ENCODE data around the gene THSD4. TPM values are rescaled to one million over a fixed set of nuclear protein-coding genes. Genes with fewer than 3 reads are reported as not detected.

THSD4 gene
- total RNA-seq, 4 donors from 2014 or later = 10.7 to 59.5 (median 49.0) TPM

DNA sequence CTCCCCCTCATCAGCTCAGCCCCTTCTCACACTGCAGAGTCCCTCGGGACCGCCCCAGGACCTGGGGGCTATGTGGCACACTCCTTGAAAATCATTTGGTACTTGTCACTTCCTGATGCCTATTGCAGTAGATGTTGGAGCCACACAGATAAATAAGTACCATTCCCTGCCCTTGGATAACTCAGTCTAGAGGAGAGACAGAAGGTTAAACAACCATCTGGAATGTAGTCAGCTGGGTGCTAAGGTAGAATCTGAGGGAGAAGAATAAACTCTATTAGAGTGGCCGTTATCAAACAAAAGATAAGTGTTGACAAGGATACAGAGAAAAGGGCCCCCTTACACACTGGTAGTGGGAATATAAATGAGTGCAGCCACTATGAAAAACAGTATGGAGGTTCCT, 582.8 kb downstream of the THSD4 start:
- H3K9me3 ChIP-seq = no peaks in the 10 kb centered on the region
- H3K27ac ChIP-seq = no peak overlapping the region
- TF ChIP-seq, protein P1, sequence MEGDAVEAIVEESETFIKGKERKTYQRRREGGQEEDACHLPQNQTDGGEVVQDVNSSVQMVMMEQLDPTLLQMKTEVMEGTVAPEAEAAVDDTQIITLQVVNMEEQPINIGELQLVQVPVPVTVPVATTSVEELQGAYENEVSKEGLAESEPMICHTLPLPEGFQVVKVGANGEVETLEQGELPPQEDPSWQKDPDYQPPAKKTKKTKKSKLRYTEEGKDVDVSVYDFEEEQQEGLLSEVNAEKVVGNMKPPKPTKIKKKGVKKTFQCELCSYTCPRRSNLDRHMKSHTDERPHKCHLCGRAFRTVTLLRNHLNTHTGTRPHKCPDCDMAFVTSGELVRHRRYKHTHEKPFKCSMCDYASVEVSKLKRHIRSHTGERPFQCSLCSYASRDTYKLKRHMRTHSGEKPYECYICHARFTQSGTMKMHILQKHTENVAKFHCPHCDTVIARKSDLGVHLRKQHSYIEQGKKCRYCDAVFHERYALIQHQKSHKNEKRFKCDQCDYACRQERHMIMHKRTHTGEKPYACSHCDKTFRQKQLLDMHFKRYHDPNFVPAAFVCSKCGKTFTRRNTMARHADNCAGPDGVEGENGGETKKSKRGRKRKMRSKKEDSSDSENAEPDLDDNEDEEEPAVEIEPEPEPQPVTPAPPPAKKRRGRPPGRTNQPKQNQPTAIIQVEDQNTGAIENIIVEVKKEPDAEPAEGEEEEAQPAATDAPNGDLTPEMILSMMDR (IDR thresholded peaks at IDR 0.05) = no peak
- no peak for TF ChIP-seq POLR2A (IDR thresholded peaks at IDR 0.05)
- no peak for DNase-seq
- H3K27me3 ChIP-seq = no peaks in the 10 kb centered on the region
- no peaks in the 10 kb centered on the region for H3K36me3 ChIP-seq
- no peaks in the 10 kb centered on the region for H3K4me1 ChIP-seq
- H3K4me3 ChIP-seq = no peak overlapping the region

DNA sequence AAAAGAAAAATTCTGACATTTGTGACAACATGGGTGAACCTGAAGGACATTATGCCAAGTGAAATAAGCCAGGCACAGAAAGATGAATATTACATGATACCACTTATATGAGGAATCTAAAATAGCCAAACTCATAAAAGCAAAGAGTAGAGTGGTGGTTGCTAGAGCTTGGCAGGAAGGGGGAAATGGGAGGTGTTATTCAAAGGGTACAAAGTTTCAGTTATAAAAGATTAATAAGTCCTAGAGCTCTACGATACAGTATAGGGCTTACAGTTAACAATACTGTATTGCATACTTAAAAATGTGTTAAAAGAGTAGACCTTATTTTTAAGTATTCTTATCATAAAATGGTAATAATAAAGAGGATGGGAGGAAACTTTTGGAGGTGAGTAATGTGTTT, 583.5 kb downstream of the THSD4 start:
- Histone ChIP-seq H3K9me3 (no peaks in the 10 kb centered on the region), H3K4me1 (no peaks in the 10 kb centered on the region), H3K27ac (no peak overlapping the region), H3K36me3 (no peaks in the 10 kb centered on the region), H3K4me3 (no peak overlapping the region), H3K27me3 (no peaks in the 10 kb centered on the region)
- no peak for TF ChIP-seq POLR2A (IDR thresholded peaks at IDR 0.05)
- TF ChIP-seq, protein P1 (IDR thresholded peaks at IDR 0.05) = no peak
- DNase-seq = no peak

DNA sequence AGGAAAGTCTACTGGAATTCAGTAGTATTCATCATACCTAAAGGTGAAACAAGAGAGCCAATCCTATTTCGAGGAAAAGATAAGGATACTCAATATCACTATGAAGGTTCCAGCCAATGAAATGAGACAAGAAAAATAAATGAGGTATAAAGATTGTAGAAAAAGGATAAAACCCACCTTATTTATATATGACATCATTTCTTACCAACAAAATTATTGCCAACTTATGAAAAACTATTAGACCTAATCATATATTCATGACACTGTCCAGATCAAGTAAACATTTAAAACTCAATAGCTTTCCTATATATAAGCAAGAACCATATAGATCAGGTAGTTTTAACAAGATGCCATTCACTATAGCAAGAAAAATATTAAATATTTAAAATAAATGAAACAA, 584.7 kb downstream of the THSD4 start:
- Histone ChIP-seq H3K27me3 (no peaks in the 10 kb centered on the region), H3K9me3 (no peaks in the 10 kb centered on the region), H3K4me1 (no peaks in the 10 kb centered on the region), H3K4me3 (no peak overlapping the region), H3K27ac (no peak overlapping the region), H3K36me3 (no peaks in the 10 kb centered on the region)
- no peak for TF ChIP-seq POLR2A (IDR thresholded peaks at IDR 0.05)
- TF ChIP-seq, protein P1 (IDR thresholded peaks at IDR 0.05) = no peak
- no peak for DNase-seq

DNA sequence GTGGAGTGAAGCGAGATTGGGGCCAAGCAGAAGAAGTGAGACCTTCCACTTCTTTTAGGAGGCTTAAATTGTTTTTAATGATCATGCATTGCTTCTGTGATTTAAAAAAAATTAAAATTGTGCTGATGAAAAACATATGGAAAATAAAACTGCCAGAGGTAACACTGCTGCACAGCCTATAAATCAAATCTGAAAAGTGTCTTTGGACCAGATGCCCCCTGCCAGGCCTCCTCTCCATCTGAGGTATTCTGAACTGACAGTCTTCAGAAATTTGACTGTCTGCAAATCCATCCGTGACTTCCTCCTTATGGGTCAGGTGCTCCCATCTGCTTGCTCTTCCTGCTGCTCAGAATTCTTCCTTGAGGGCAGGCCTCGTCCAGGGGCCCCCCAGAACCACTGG, 586.5 kb downstream of the THSD4 start:
- H3K27me3 ChIP-seq = no peaks in the 10 kb centered on the region
- no peak for TF ChIP-seq POLR2A (IDR thresholded peaks at IDR 0.05)
- TF ChIP-seq, protein P1 (IDR thresholded peaks at IDR 0.05) = no peak
- H3K4me1 ChIP-seq = peaks cover 0 to 3% (median 0%) of the 10 kb centered on the region in 4 donors
- DNase-seq = no peak
- H3K27ac ChIP-seq = no peak overlapping the region
- H3K9me3 ChIP-seq = no peaks in the 10 kb centered on the region
- no peak overlapping the region for H3K4me3 ChIP-seq
- H3K36me3 ChIP-seq = no peaks in the 10 kb centered on the region

DNA sequence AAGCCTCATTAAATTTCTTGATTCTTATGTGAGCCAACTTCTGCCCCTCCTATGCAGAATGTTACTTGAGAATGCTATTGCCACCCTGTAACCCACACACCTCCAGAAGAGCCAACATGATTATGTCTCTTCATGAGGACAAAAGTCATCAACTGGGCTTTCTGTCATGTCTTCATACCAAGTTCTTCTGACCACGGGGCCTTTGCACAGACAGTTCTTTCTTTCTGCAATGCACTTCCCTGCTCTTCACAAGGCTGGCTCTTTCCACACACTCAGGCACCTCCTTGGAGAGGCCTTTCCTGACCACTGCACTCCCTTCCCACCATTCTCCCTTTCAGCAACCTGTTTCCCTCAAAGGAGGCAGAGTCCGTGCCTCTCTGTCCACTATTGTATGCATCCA, 587.2 kb downstream of the THSD4 start:
- H3K36me3 ChIP-seq = no peaks in the 10 kb centered on the region
- no peak overlapping the region for H3K27ac ChIP-seq
- no peaks in the 10 kb centered on the region for H3K27me3 ChIP-seq
- no peaks in the 10 kb centered on the region for H3K9me3 ChIP-seq
- no peak overlapping the region for H3K4me3 ChIP-seq
- H3K4me1 ChIP-seq = peaks cover 0 to 10% (median 0%) of the 10 kb centered on the region in 4 donors
- TF ChIP-seq, protein P1 (IDR thresholded peaks at IDR 0.05) = no peak
- TF ChIP-seq POLR2A (IDR thresholded peaks at IDR 0.05) = no peak
- no peak for DNase-seq

DNA sequence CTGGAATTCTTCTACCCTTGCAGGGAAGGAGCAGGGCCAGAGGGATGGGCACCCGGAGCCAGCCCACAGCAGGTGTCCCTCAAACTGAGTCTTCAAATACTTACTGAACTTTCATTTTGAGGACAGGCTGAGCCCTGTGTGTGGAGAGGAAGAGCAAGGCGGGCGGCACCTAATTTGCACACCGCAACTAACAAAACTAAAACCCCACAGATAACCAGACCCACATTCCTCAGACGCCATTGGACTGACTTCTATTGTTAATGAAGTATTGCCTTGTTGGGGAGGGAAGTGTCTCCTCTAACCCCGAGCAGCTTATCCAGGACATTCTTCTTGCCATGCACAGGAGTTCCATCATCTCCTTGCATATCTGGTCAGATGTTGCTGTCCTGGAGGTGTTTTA, 589.9 kb downstream of the THSD4 start:
- Histone ChIP-seq H3K4me1 (peaks cover 0 to 11% (median 0%) of the 10 kb centered on the region in 4 donors), H3K27ac (no peak overlapping the region), H3K9me3 (no peaks in the 10 kb centered on the region), H3K36me3 (no peaks in the 10 kb centered on the region), H3K27me3 (no peaks in the 10 kb centered on the region), H3K4me3 (no peak overlapping the region)
- DNase-seq = no peak
- TF ChIP-seq, protein P1 (IDR thresholded peaks at IDR 0.05) = no peak
- TF ChIP-seq POLR2A (IDR thresholded peaks at IDR 0.05) = no peak
